ENCODE data around the gene TBC1D2. TPM values are rescaled to one million over a fixed set of nuclear protein-coding genes. Genes with fewer than 3 reads are reported as not detected.

Gene TBC1D2
- total RNA-seq, 4 donors from 2014 or later = 4.9 to 9.8 (median 7.8) TPM

DNA sequence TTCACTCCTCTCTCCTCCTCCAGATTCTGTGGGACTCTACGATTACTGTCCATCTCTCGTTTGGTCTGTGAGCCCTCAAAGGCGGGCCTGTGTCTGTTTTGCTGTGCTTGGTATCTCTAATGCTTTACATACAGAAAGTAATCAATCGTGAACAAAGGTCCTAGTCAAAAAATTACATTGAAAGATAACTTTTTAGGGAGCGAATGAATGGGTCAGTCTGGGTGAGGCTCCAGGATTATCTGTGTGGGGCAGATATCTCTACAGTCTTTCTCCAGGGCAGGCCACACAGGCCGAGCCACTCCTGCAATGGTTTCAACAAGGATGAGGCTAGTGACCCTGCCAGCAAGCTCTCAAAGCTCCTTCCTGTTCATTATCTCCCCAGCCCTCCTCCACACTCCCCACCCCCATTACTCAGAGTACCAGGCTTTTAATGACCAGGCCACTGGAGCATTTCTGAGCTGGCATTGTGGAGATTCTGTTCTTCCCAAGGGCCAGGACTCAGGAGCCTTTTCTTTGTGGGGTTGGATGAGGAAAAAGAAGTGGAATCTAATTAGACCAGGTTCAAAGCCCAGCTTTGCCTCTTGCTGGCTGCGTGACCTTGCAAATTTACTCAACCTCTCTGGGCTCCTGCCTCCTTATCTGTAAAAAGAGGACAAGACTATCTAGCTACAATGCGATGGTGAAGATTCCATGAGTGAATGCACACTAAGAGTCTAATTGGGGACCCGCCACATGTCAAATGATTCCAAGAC, 73.2 kb downstream of the TBC1D2 start:
- H3K27me3 ChIP-seq = peaks cover 6% of the 10 kb centered on the region
- no peaks in the 10 kb centered on the region for H3K9me3 ChIP-seq
- H3K27ac ChIP-seq = no peak overlapping the region
- no peak for ATAC-seq
- H3K4me1 ChIP-seq = no peaks in the 10 kb centered on the region
- TF ChIP-seq POLR2A (IDR thresholded peaks at IDR 0.05) (no peak), EP300 (IDR thresholded peaks at IDR 0.05) (no peak), POLR2AphosphoS5 (IDR thresholded peaks at IDR 0.05) (no peak)
- TF ChIP-seq, protein P1, sequence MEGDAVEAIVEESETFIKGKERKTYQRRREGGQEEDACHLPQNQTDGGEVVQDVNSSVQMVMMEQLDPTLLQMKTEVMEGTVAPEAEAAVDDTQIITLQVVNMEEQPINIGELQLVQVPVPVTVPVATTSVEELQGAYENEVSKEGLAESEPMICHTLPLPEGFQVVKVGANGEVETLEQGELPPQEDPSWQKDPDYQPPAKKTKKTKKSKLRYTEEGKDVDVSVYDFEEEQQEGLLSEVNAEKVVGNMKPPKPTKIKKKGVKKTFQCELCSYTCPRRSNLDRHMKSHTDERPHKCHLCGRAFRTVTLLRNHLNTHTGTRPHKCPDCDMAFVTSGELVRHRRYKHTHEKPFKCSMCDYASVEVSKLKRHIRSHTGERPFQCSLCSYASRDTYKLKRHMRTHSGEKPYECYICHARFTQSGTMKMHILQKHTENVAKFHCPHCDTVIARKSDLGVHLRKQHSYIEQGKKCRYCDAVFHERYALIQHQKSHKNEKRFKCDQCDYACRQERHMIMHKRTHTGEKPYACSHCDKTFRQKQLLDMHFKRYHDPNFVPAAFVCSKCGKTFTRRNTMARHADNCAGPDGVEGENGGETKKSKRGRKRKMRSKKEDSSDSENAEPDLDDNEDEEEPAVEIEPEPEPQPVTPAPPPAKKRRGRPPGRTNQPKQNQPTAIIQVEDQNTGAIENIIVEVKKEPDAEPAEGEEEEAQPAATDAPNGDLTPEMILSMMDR (IDR thresholded peaks at IDR 0.05) = no peak
- WGBS, 2 donors (ENCODE audit: low coverage in 1 of 2) = 66 to 88% methylated on average over 7 to 9 of the region's 9 CpGs
- no peaks in the 10 kb centered on the region for H3K36me3 ChIP-seq
- H3K4me3 ChIP-seq = no peak overlapping the region

DNA sequence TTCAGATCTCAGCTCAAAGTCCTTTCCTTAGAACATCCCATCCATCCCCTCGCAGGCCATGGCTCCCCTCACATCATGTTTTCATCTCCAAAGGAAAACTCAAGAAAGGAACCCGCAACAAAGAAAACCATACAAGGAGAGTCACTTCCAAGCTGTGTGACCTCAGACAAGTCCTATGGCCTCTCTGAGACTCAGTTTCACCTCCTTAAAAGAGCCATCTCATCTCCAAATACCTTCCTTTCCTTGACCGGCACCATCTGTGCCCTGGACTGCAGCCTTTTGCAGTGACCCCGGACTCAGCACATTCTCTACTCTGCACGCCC, 73.7 kb downstream of the TBC1D2 start:
- TF ChIP-seq POLR2AphosphoS5 (IDR thresholded peaks at IDR 0.05) = no peak
- TF ChIP-seq EP300 (IDR thresholded peaks at IDR 0.05) = no peak
- TF ChIP-seq POLR2A (IDR thresholded peaks at IDR 0.05) = no peak
- TF ChIP-seq, protein P1 (IDR thresholded peaks at IDR 0.05) = no peak
- WGBS, 2 donors (ENCODE audit: low coverage in 1 of 2) = 53 to 76% methylated on average over 3 of the region's 5 CpGs

DNA sequence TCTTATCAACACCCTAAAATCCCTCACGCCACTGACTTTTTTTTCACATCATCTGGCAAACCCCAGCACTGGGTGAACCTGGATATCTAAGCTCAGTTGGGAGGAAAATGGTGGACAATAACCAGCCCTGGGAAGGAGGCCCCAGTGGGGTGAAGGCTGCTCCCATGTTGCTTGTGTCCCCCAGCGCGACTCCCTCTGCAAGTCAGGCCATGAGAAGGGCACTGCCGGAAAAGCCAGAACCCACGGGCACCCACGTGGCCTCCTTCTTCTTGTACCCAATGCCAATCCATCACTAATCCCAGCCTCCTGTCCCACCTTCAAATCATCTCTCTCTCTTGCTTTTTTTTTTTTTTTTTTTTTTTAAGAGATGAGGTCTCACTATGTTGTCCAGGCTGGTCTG, 74.5 kb downstream of the TBC1D2 start:
- Histone ChIP-seq H3K27me3 (peaks cover 6% of the 10 kb centered on the region), H3K4me1 (no peaks in the 10 kb centered on the region), H3K27ac (no peak overlapping the region), H3K36me3 (no peaks in the 10 kb centered on the region), H3K4me3 (no peak overlapping the region), H3K9me3 (no peaks in the 10 kb centered on the region)
- WGBS, 2 donors (ENCODE audit: low coverage in 1 of 2) = 94 to 100% methylated on average over 4 of the region's 6 CpGs
- ATAC-seq = no peak
- no peak for TF ChIP-seq POLR2A (IDR thresholded peaks at IDR 0.05)
- TF ChIP-seq POLR2AphosphoS5 (IDR thresholded peaks at IDR 0.05) = no peak
- TF ChIP-seq EP300 (IDR thresholded peaks at IDR 0.05) = no peak
- TF ChIP-seq, protein P1 (IDR thresholded peaks at IDR 0.05) = no peak

More for the DNA sequence above, 73.7 kb downstream of the TBC1D2 start:
- H3K27ac ChIP-seq = no peak overlapping the region
- peaks cover 6% of the 10 kb centered on the region for H3K27me3 ChIP-seq
- no peaks in the 10 kb centered on the region for H3K9me3 ChIP-seq
- H3K4me3 ChIP-seq = no peak overlapping the region
- no peaks in the 10 kb centered on the region for H3K36me3 ChIP-seq
- no peak for ATAC-seq
- no peaks in the 10 kb centered on the region for H3K4me1 ChIP-seq

DNA sequence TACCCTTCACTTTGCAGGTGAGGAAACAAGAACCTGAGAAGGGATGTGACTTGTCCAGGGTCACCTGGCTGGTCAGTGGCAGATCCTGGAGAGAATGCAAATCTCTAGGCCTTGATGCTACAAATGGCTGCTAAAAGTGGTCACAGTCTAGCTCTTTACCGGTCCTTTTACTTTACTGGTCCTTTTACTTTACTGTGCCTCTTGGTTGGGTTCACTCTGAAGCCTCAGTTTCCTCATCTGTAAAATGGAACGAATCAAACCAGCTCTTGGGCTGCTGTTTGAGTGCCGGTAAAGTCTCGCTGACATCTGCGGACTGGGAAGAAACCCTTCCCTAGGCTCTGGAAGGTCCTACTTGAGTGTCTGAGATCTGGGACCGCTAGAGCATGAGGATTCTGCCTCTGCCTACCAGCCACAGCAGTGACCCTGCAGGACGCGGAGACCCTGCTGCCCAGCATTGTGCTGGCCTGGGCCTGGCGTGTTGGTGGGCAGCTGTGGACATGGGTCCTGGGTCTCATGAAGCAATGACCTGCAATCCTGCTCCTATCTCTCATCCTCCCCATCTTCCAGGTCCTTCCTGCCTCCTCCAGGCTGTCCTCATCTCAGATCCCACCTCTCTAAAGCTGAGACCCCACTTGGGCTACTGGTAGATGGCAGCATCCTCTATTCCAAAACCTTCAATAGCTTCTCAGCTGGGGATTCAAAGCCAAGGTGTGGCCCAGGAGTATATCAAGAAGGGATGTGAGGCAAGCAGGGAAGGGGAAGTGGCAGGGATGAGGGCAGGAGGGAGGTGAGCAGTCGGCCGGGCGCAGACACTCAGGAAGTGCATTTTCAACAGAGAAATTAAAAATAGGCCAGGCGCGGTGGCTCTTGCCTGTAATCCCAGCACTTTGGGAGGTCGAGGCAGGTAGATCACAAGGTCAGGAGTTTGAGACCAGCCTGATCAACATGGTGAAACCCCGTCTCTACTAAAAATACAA, 76.3 kb downstream of the TBC1D2 start:
- 33 to 76% methylated on average over 1 to 7 of the region's 16 CpGs for WGBS, 2 donors (ENCODE audit: low coverage in 1 of 2)
- ATAC-seq = no peak
- H3K9me3 ChIP-seq = no peaks in the 10 kb centered on the region
- TF ChIP-seq, protein P1 (IDR thresholded peaks at IDR 0.05) = no peak
- TF ChIP-seq POLR2AphosphoS5 (IDR thresholded peaks at IDR 0.05) = no peak
- no peak for TF ChIP-seq POLR2A (IDR thresholded peaks at IDR 0.05)
- TF ChIP-seq EP300 (IDR thresholded peaks at IDR 0.05) = no peak
- peaks cover 6% of the 10 kb centered on the region for H3K27me3 ChIP-seq
- no peak overlapping the region for H3K27ac ChIP-seq
- H3K4me1 ChIP-seq = no peaks in the 10 kb centered on the region
- H3K4me3 ChIP-seq = no peak overlapping the region
- H3K36me3 ChIP-seq = no peaks in the 10 kb centered on the region

Measured in gastroesophageal sphincter (tissue), 4 donors.